NCI-H82 (cell line): ENCODE results near the gene TCF7L2.

ENCODE experiments used
- DNase-seq: peaks from one replicate; lab custom pipeline; 2025; lab: John Stamatoyannopoulos, UW

Gene TCF7L2

GRCh38 chr10:112966194-112966855, 16.3 kb downstream of the TCF7L2 start:
- no peak for DNase-seq

- DNase-seq: no peak
Observed at GRCh38 chr10:112967200-112967599, 17.2 kb downstream of the TCF7L2 start.

GRCh38 chr10:112969131-112969530, 19.1 kb downstream of the TCF7L2 start:
- no peak for DNase-seq

- DNase-seq: no peak
Observed at GRCh38 chr10:112969542-112969941, 19.5 kb downstream of the TCF7L2 start.

- DNase-seq: no peak
Observed at GRCh38 chr10:112970021-112970420, 20.0 kb downstream of the TCF7L2 start.

- no peak for DNase-seq
Observed at GRCh38 chr10:112972606-112973005, 22.6 kb downstream of the TCF7L2 start.

- DNase-seq: no peak
Observed at GRCh38 chr10:112973046-112973445, 23.0 kb downstream of the TCF7L2 start.

GRCh38 chr10:112973805-112974204, 23.8 kb downstream of the TCF7L2 start:
- no peak for DNase-seq

- peak; percentile 91 for DNase-seq
Observed at GRCh38 chr10:112977426-112977898, 27.4 kb downstream of the TCF7L2 start.

- DNase-seq: no peak
Observed at GRCh38 chr10:112979927-112980326, 29.9 kb downstream of the TCF7L2 start.

- no peak for DNase-seq
Observed at GRCh38 chr10:112980937-112981336, 30.9 kb downstream of the TCF7L2 start.

- no peak for DNase-seq
Observed at GRCh38 chr10:112981553-112981952, 31.5 kb downstream of the TCF7L2 start.

- DNase-seq: no peak
Observed at GRCh38 chr10:112983444-112984056, 33.5 kb downstream of the TCF7L2 start.

GRCh38 chr10:112984756-112985155, 34.7 kb downstream of the TCF7L2 start:
- peak; percentile 83 for DNase-seq

GRCh38 chr10:112985690-112986543, 35.9 kb downstream of the TCF7L2 start:
- DNase-seq: peak; percentile 87

GRCh38 chr10:112986544-112987190, 36.6 kb downstream of the TCF7L2 start:
- DNase-seq: peak; percentile 39

- no peak for DNase-seq
Observed at GRCh38 chr10:112988839-112989406, 38.9 kb downstream of the TCF7L2 start.

GRCh38 chr10:112989826-112990225, 39.8 kb downstream of the TCF7L2 start:
- no peak for DNase-seq

- DNase-seq: no peak
Observed at GRCh38 chr10:112990271-112990670, 40.2 kb downstream of the TCF7L2 start.

GRCh38 chr10:112991888-112992491, 41.9 kb downstream of the TCF7L2 start:
- DNase-seq: no peak

GRCh38 chr10:112996462-112996861, 46.4 kb downstream of the TCF7L2 start:
- no peak for DNase-seq
